A549 (cell line): ENCODE results near the gene BCL6B.

Experiments
- CTCF ChIP-seq: fragments of >200 bp; sonication (Bioruptor Twin); formaldehyde crosslinking; IDR thresholded peaks from 3 replicates; pipeline ENCODE4 v1.5.1; 2016
- FOSL2 ChIP-seq, 2 experiments: fragments of 450-650 bp in 1 of 2; fragments of >200 bp in 1 of 2; sonication (Bioruptor Twin) in 1 of 2; formaldehyde crosslinking; IDR thresholded peaks; 2 replicates each; pipeline versions ENCODE4 v1.5.0 to v1.6.1; 2016 to 2020; ENCODE audit warnings: mild to moderate bottlenecking in 1 of 2, moderate library complexity in 1 of 2

- TF ChIP-seq CTCF, result no peak
- TF ChIP-seq FOSL2 (IDR thresholded peaks at IDR 0.05), result no peak
- no peak for TF ChIP-seq FOSL2 (CRISPR knock-in tag; IDR thresholded peaks at IDR 0.05)
Observed at GRCh38 chr17:6985266-6985665, 37.6 kb upstream of the BCL6B start.
